Left lobe of liver (tissue), 2 donors: ENCODE results near the gene CLPTM1L. TPM values are rescaled to one million over a fixed set of nuclear protein-coding genes. Genes with fewer than 3 reads are reported as not detected.
"Not testable (repeated sequence)": the region's sequence is repeated elsewhere in the genome, so short reads cannot be mapped to it uniquely, and the experiment has no call there.

Experiments
- ATAC-seq: fragments of 200-7000 bp; cut with Tn5 transposase; one replicate; pipeline ENCODE4 v1.9.1; 2020; ENCODE audit warnings: mild to moderate bottlenecking, moderate library complexity
- DNase-seq: peaks from one replicate; pipeline ENCODE4 v3.0.0-alpha.2; 2020; ENCODE audit warnings: low spot score
- total RNA-seq: library from RNA; stranded (reverse); gene quantifications from one replicate; pipeline ENCODE4 v1.2.1, GENCODE V29; 2021
- donor health status: DM: no; HTN: no; CAD: no; lungs with moderate emphysema.
- donor health status: DM: no; HTN: yes; CAD: no.

Gene CLPTM1L
- total RNA-seq, 1 donor from 2014 or later: 147 TPM

- DNase-seq (no peak), ATAC-seq (no peak)
These were observed 2.6 kb downstream of the CLPTM1L start for GRCh38 chr5:1342268-1342667.

GRCh38 chr5:1341863-1342262, 3.0 kb downstream of the CLPTM1L start:
- DNase-seq: no peak
- no peak for ATAC-seq

GRCh38 chr5:1339818-1340210, 5.1 kb downstream of the CLPTM1L start:
- DNase-seq, ATAC-seq: not testable (repeated sequence)

- not testable (repeated sequence) for ATAC-seq
- peak; percentile 91 for DNase-seq
These were observed 5.6 kb downstream of the CLPTM1L start for GRCh38 chr5:1339139-1339817.

- no peak for DNase-seq
- ATAC-seq: peak; percentile 14
These were observed 6.3 kb downstream of the CLPTM1L start for GRCh38 chr5:1338506-1339070.

GRCh38 chr5:1338196-1338490, 6.8 kb downstream of the CLPTM1L start:
- ATAC-seq: no peak
- no peak for DNase-seq

GRCh38 chr5:1337489-1338195, 7.3 kb downstream of the CLPTM1L start:
- peak; percentile 52 for ATAC-seq
- DNase-seq: no peak

- peak; percentile 76 for DNase-seq
These were observed 8.0 kb downstream of the CLPTM1L start for GRCh38 chr5:1336749-1337488.

GRCh38 chr5:1336106-1336561, 8.8 kb downstream of the CLPTM1L start:
- ATAC-seq (no peak), DNase-seq (no peak)

More at GRCh38 chr5:1336749-1337488, 8.0 kb downstream of the CLPTM1L start:
- peak; percentile 78 for ATAC-seq

GRCh38 chr5:1335540-1336095, 9.3 kb downstream of the CLPTM1L start:
- no peak for DNase-seq
- ATAC-seq: no peak

GRCh38 chr5:1334831-1335539, 9.9 kb downstream of the CLPTM1L start:
- ATAC-seq (no peak), DNase-seq (no peak)

GRCh38 chr5:1333986-1334385, 10.9 kb downstream of the CLPTM1L start:
- no peak for ATAC-seq
- DNase-seq: no peak

GRCh38 chr5:1333286-1333685, 11.6 kb downstream of the CLPTM1L start:
- ATAC-seq, DNase-seq: not testable (repeated sequence)

- peak; percentile 9 for ATAC-seq
- no peak for DNase-seq
These were observed 12.4 kb downstream of the CLPTM1L start for GRCh38 chr5:1332461-1333001.

GRCh38 chr5:1331861-1332405, 13.0 kb downstream of the CLPTM1L start:
- ATAC-seq: no peak
- DNase-seq: no peak

GRCh38 chr5:1330847-1331831, 13.8 kb downstream of the CLPTM1L start:
- DNase-seq: no peak

GRCh38 chr5:1330146-1330846, 14.6 kb downstream of the CLPTM1L start:
- ATAC-seq (peak; percentile 88), DNase-seq (peak; percentile 84)

More at GRCh38 chr5:1330847-1331831, 13.8 kb downstream of the CLPTM1L start:
- peak; percentile 59 for ATAC-seq

- DNase-seq (peak; percentile 33), ATAC-seq (no peak)
These were observed 15.8 kb downstream of the CLPTM1L start for GRCh38 chr5:1329111-1329579.
